ENCODE measurements around the gene TCF20.

Gene TCF20

DNA sequence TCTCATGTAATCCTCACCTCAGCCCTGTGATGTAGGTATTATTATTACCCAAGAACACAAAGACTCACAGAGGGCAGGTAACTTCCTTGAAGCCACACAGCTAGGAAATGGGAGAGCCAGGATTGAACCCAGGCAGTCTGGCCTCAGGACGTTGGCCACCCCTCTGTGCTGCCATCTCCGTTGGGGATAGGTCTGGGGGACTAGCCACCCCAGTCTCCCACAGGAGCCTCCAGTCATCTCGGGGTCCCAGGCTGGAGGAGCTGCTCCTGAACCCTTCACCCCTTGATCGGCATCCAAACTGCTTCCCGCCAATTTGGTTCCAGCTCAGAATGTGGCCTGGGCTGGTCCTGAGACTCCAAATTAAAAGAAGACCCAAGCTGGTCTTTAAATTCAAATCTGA, 10.4 kb upstream of the TCF20 start:
- H3K27me3 ChIP-seq (ENCODE audit: insufficient read depth, low read length): peaks cover 47% of the 10 kb centered on the region

DNA sequence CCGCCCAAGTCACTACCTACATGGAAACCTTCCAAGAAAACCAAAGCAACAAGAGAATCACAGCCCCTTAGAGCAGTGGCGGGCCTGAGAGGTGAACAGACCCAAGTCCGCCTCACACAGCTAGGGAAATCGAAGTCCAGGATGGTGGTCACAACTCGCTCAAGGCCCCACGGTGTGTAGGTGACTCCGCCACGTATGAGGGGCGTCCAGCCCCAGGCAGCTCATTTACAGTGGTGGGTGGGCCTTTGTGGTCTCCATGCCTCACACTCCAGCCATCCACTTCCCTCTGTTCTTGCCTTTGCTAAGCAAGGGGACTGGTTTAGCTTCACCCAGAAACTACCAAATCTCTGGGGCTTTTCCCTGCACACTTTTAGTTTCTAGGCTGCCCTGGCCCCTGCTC, 9.7 kb upstream of the TCF20 start:
- 90% methylated on average over 9 of the region's 9 CpGs for WGBS
- no peaks in the 10 kb centered on the region for H3K9me3 ChIP-seq (ENCODE audit: insufficient read depth, low read depth, low read length)
- no peak overlapping the region for H3K4me3 ChIP-seq (ENCODE audit: low read length)
- no peaks in the 10 kb centered on the region for H3K36me3 ChIP-seq (ENCODE audit: insufficient read depth, low read length)
- peaks cover 42% of the 10 kb centered on the region for H3K27me3 ChIP-seq (ENCODE audit: insufficient read depth, low read length)
- peaks cover 18% of the 10 kb centered on the region for H3K4me1 ChIP-seq (ENCODE audit: insufficient read depth, low read length)
- no peak overlapping the region for H3K27ac ChIP-seq (ENCODE audit: low read depth, low read length)
- no peak overlapping the region for H3K9ac ChIP-seq (ENCODE audit: low read depth, low read length)

More for the DNA sequence above, 10.4 kb upstream of the TCF20 start:
- Histone ChIP-seq H3K4me1 (ENCODE audit: insufficient read depth, low read length) (peaks cover 11% of the 10 kb centered on the region), H3K36me3 (ENCODE audit: insufficient read depth, low read length) (no peaks in the 10 kb centered on the region), H3K9ac (ENCODE audit: low read depth, low read length) (no peak overlapping the region), H3K27ac (ENCODE audit: low read depth, low read length) (no peak overlapping the region), H3K9me3 (ENCODE audit: insufficient read depth, low read depth, low read length) (no peaks in the 10 kb centered on the region), H3K4me3 (ENCODE audit: low read length) (no peak overlapping the region)
- 92% methylated on average over 5 of the region's 5 CpGs for WGBS

DNA sequence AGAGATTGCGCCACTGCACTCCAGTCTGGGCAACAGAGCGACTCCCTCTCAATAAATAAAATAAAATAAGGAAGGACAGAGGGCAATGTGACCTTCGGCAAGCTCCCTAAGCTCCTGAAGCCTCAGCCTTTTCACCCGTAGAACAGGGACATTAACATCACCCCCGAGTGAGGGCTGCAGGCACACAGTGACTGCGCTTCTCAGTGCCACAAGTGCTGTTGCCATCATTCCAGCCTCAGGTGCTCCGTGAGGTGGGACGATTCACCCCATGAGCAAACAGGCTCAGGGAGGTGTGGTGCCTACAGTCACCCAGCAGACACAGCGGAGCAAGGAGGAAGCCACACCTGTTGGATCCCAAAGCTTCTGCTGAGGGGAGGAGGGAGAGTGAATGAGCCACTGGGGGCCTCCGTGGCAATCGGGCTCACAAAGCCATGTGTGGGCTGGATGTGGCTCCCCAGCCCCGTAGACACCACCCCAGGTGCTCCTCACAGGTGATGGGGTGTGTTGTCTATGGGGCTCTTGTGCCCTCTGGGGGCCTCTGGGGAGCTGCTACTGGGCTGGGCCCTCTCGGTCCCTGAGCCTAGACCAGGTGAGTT, 9.1 kb upstream of the TCF20 start:
- Histone ChIP-seq H3K27ac (ENCODE audit: low read depth, low read length) (no peak overlapping the region), H3K9me3 (ENCODE audit: insufficient read depth, low read depth, low read length) (no peaks in the 10 kb centered on the region), H3K4me3 (ENCODE audit: low read length) (no peak overlapping the region), H3K27me3 (ENCODE audit: insufficient read depth, low read length) (peaks cover 36% of the 10 kb centered on the region), H3K36me3 (ENCODE audit: insufficient read depth, low read length) (no peaks in the 10 kb centered on the region), H3K9ac (ENCODE audit: low read depth, low read length) (no peak overlapping the region), H3K4me1 (ENCODE audit: insufficient read depth, low read length) (peaks cover 21% of the 10 kb centered on the region)
- 92% methylated on average over 12 of the region's 13 CpGs for WGBS

DNA sequence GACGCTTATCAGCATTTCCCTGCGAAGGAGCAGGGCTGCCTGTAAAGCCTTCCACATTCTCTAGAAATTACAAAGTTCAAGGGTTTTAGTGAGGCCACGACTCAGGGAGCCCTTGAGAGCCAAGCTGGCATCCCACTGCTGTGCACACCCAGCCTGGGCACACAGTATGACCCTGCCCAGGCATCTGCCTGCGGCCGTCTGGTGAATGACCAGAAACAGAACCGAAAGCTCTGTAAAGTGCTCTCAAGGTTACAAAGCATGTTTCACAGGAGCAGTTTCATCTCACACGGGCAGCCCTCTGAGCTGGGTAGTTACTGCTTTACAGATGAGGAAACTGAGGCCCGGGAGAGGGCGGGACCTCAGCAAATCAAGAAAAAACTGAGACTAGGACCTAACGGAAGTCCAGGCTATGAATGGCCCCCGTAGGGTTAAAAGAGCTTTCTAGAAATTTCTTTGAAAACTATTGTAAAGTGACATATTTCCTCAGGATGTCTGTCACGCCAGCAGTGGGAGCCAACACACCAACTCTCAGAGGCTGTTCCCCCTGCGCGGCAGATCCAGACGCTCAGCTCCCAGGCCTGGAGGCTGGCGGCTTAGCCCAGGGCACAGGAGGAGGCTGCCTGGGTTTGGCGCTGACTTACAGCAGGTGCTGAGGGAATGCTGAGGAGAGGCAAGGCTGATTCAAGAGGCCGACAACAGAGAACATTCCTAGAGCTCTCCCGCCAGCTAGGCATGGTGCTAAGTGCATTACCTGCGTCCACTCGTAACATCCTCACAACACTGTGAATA, 7.7 kb upstream of the TCF20 start:
- peaks cover 28% of the 10 kb centered on the region for H3K4me1 ChIP-seq (ENCODE audit: insufficient read depth, low read length)
- no peak overlapping the region for H3K4me3 ChIP-seq (ENCODE audit: low read length)
- 79% methylated on average over 21 of the region's 21 CpGs for WGBS
- H3K36me3 ChIP-seq (ENCODE audit: insufficient read depth, low read length): no peaks in the 10 kb centered on the region
- no peak overlapping the region for H3K27ac ChIP-seq (ENCODE audit: low read depth, low read length)
- no peaks in the 10 kb centered on the region for H3K9me3 ChIP-seq (ENCODE audit: insufficient read depth, low read depth, low read length)
- H3K27me3 ChIP-seq (ENCODE audit: insufficient read depth, low read length): peaks cover 23% of the 10 kb centered on the region
- no peak overlapping the region for H3K9ac ChIP-seq (ENCODE audit: low read depth, low read length)

DNA sequence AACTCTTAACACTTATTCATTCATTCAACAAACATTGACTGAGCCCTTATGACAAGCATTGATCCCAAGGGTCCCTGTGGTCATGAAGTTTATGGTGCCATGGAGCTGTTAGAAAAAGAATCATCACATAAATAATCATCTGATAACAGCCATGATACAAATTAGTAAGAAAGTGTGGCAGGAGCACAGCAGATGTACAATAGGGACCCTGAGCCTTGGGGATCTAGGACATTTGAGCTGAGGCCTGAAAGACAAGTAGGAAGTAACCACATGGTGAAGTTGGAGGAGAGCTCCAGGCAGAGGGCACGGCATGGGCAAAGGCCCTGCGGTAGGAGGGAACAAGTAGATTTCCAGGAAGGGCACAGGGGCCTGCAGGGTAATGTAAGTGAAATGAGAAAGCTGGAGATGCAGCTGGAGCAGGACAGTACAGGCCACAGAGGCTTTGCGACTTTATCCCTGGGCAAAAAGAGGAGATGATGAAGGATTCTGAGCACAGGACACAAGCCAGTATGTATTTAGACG, 6.8 kb upstream of the TCF20 start:
- Histone ChIP-seq H3K4me3 (ENCODE audit: low read length) (no peak overlapping the region), H3K4me1 (ENCODE audit: insufficient read depth, low read length) (peaks cover 25% of the 10 kb centered on the region), H3K36me3 (ENCODE audit: insufficient read depth, low read length) (no peaks in the 10 kb centered on the region), H3K27ac (ENCODE audit: low read depth, low read length) (no peak overlapping the region), H3K9ac (ENCODE audit: low read depth, low read length) (no peak overlapping the region), H3K9me3 (ENCODE audit: insufficient read depth, low read depth, low read length) (no peaks in the 10 kb centered on the region), H3K27me3 (ENCODE audit: insufficient read depth, low read length) (peaks cover 14% of the 10 kb centered on the region)
- WGBS: 95% methylated on average over 4 of the region's 4 CpGs

DNA sequence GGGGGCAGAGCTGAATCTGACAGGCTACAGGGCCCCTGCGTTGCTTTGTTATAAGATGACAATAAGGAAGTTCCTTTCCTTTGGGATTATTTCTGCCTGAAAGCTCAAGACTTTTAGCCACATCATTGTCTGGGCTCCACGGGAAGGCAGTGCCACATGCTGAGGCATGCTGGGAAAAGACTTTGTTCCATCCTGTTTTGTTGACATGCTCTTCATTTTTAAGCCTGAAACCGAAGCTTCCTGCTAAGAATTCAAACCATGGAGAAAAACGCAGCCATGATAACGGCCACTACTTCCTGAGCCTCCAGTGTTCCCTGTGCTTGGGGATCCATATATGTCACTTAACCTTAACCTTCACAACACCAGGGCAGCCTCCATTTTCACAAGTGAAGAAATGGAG, 5.5 kb upstream of the TCF20 start:
- Histone ChIP-seq H3K4me3 (ENCODE audit: low read length) (no peak overlapping the region), H3K36me3 (ENCODE audit: insufficient read depth, low read length) (no peaks in the 10 kb centered on the region), H3K27me3 (ENCODE audit: insufficient read depth, low read length) (peaks cover 6% of the 10 kb centered on the region), H3K4me1 (ENCODE audit: insufficient read depth, low read length) (peaks cover 25% of the 10 kb centered on the region), H3K9ac (ENCODE audit: low read depth, low read length) (no peak overlapping the region), H3K27ac (ENCODE audit: low read depth, low read length) (peak overlapping the region; percentile 82; the same call in 1 of the 2 replicates), H3K9me3 (ENCODE audit: insufficient read depth, low read depth, low read length) (no peaks in the 10 kb centered on the region)
- WGBS: 32% methylated on average over 5 of the region's 5 CpGs

DNA sequence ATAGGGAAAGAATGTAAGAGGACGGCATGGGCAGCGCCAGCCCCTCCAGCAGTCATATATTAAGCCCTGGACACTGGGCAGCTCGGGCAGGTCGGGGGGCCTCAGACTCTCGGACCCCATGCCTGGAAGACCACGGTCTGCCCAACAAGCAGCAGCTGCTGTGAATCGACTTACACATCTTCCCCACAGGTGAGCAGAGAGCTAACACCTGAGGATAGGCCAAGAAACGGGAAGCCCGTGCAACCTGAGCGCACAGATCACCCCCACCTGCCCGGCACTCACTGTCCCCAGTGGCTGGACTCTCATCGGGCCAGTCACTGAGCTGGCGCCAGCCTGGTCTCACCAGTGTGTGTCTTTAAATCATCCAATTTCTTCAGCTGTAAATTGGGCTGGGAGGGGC, 4.7 kb upstream of the TCF20 start:
- no peaks in the 10 kb centered on the region for H3K9me3 ChIP-seq (ENCODE audit: insufficient read depth, low read depth, low read length)
- no peak overlapping the region for H3K4me3 ChIP-seq (ENCODE audit: low read length)
- peak overlapping the region; percentile 82; the same call in 1 of the 2 replicates for H3K27ac ChIP-seq (ENCODE audit: low read depth, low read length)
- 82% methylated on average over 13 of the region's 13 CpGs for WGBS
- no peak overlapping the region for H3K9ac ChIP-seq (ENCODE audit: low read depth, low read length)
- H3K27me3 ChIP-seq (ENCODE audit: insufficient read depth, low read length): peaks cover 6% of the 10 kb centered on the region
- peaks cover 25% of the 10 kb centered on the region for H3K4me1 ChIP-seq (ENCODE audit: insufficient read depth, low read length)
- no peaks in the 10 kb centered on the region for H3K36me3 ChIP-seq (ENCODE audit: insufficient read depth, low read length)

DNA sequence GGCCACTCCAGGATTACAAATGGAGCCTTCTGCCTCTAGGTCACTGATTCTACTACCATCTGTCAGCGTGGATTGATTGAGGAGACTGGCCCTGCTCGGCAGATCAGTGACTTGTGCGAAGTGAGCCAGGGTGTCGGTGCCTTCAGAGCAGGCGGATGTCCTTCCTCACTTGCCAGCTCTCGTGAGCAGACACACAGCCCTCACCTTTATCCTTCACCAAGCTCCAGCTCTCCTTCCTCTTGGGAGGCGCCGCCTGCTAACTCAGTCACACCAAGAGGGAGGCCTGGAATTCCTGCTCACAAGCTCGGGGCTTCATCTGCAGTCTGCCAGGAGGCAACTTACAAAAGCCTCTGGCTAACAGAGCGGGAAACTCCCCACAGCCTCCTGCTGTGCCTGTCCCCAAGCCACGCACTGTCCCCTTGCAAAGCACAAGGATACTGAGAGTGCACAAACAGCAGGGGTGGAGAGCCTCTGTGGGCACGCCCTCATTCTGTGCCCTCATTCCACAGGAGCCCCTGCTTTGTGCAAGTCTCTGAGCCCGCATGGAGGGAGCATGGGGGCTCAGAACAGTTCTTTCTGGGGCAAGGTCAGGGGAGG, 3.5 kb upstream of the TCF20 start:
- H3K27ac ChIP-seq (ENCODE audit: low read depth, low read length): peak overlapping the region; percentile 37; the same call in 1 of the 2 replicates
- no peak overlapping the region for H3K4me3 ChIP-seq (ENCODE audit: low read length)
- peaks cover 25% of the 10 kb centered on the region for H3K4me1 ChIP-seq (ENCODE audit: insufficient read depth, low read length)
- peaks cover 6% of the 10 kb centered on the region for H3K27me3 ChIP-seq (ENCODE audit: insufficient read depth, low read length)
- no peaks in the 10 kb centered on the region for H3K9me3 ChIP-seq (ENCODE audit: insufficient read depth, low read depth, low read length)
- H3K9ac ChIP-seq (ENCODE audit: low read depth, low read length): peak overlapping the region; percentile 3; the same call in 1 of the 2 replicates
- WGBS: 25% methylated on average over 13 of the region's 13 CpGs
- H3K36me3 ChIP-seq (ENCODE audit: insufficient read depth, low read length): no peaks in the 10 kb centered on the region

DNA sequence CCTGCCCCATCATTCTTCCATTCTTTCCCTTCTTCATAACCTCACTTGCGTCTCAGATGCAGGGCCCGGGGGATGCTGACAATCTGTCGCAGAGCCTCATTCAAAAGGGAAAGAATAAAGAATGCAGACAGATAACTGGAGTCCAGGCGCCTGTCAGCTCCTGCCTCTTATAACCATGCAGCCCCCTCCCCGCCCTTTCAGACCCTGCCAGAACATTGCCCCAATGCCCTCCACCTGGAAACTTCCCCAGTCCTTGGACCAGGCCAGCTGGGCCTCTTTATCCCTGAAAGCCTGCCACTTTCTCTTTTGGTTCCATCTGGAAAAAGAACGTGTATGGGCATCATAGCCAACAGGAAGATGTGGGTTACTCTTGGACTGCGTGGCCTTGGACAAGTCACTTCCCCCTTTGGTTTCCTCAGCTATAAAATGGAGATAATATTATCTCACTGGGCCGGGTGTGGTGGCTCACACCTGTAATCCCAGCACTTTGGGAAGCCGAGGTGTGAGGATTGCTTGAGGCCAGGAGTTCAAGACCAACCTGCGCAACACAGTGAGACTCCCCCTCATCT, 2.1 kb upstream of the TCF20 start:
- Histone ChIP-seq H3K27ac (ENCODE audit: low read depth, low read length) (no peak overlapping the region), H3K4me1 (ENCODE audit: insufficient read depth, low read length) (peaks cover 33% of the 10 kb centered on the region), H3K4me3 (ENCODE audit: low read length) (no peak overlapping the region), H3K9ac (ENCODE audit: low read depth, low read length) (no peak overlapping the region), H3K9me3 (ENCODE audit: insufficient read depth, low read depth, low read length) (no peaks in the 10 kb centered on the region), H3K36me3 (ENCODE audit: insufficient read depth, low read length) (no peaks in the 10 kb centered on the region), H3K27me3 (ENCODE audit: insufficient read depth, low read length) (peaks cover 6% of the 10 kb centered on the region)
- WGBS: 92% methylated on average over 9 of the region's 10 CpGs

DNA sequence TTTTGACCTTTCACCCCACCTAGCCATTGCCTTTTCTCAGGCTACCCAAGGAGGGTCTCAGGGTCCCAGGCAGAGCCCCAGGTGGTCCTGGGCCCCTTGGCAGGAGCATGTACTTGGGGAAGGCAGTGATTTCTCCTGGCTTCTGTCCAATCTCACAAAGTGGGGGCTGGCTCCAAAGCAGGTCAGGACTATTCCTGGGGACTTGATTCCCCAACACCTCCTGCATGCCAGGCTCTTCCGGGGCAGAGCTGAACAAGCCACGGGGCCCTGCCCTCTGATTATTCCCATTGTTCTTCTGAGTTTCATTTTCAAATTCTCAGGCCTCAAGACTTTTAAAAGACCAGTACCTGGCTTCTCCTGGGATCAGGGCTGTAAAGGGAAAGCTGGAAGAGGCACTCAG, 1.5 kb upstream of the TCF20 start:
- no peak overlapping the region for H3K9ac ChIP-seq (ENCODE audit: low read depth, low read length)
- H3K4me1 ChIP-seq (ENCODE audit: insufficient read depth, low read length): peaks cover 33% of the 10 kb centered on the region
- H3K4me3 ChIP-seq (ENCODE audit: low read length): no peak overlapping the region
- peaks cover 6% of the 10 kb centered on the region for H3K27me3 ChIP-seq (ENCODE audit: insufficient read depth, low read length)
- H3K9me3 ChIP-seq (ENCODE audit: insufficient read depth, low read depth, low read length): no peaks in the 10 kb centered on the region
- H3K27ac ChIP-seq (ENCODE audit: low read depth, low read length): no peak overlapping the region
- H3K36me3 ChIP-seq (ENCODE audit: insufficient read depth, low read length): no peaks in the 10 kb centered on the region
- 97% methylated on average over 2 of the region's 2 CpGs for WGBS

Data from HUES64 (cell line).